Stimulated activated CD8-positive, alpha-beta memory T cell treated with anti-CD3 and anti-CD28 coated beads, Interleukin-2, amount 100 ng/mL, for 1 hour (primary cell): Measurements from ENCODE around the gene ADAMTS8.
"Not testable (repeated sequence)": the region's sequence is repeated elsewhere in the genome, so short reads cannot be mapped to it uniquely, and the experiment has no call there.

Experiments
- DNase-seq, 2 donors: peaks; one replicate each; pipeline ENCODE4 v3.0.0-alpha.2; 2020; ENCODE audit warnings: low read depth in 2 of 2

Gene ADAMTS8

GRCh38 chr11:130438401-130439159, 10.2 kb upstream of the ADAMTS8 start:
- not testable (repeated sequence) for DNase-seq

GRCh38 chr11:130437848-130438247, 9.4 kb upstream of the ADAMTS8 start:
- DNase-seq, result no peak

GRCh38 chr11:130436171-130436570, 7.8 kb upstream of the ADAMTS8 start:
- no peak for DNase-seq

- no peak for DNase-seq
Measured at GRCh38 chr11:130435671-130436070, 7.3 kb upstream of the ADAMTS8 start.

GRCh38 chr11:130434521-130435223, 6.3 kb upstream of the ADAMTS8 start:
- peak; percentile 22 to 51 for DNase-seq

- no peak for DNase-seq
Measured at GRCh38 chr11:130433357-130433756, 4.9 kb upstream of the ADAMTS8 start.

- DNase-seq, result no peak
Measured at GRCh38 chr11:130431801-130432200, 3.4 kb upstream of the ADAMTS8 start.

- DNase-seq, result peak; percentile 19 to 34
Measured at GRCh38 chr11:130431331-130431773, 2.9 kb upstream of the ADAMTS8 start.

- DNase-seq, result no peak
Measured at GRCh38 chr11:130429983-130430382, 1.6 kb upstream of the ADAMTS8 start.

- no peak for DNase-seq
Measured at GRCh38 chr11:130429120-130429681, 792 bp upstream of the ADAMTS8 start.

- no peak for DNase-seq
Measured at GRCh38 chr11:130427581-130428315, 661 bp downstream of the ADAMTS8 start.

- no peak for DNase-seq
Measured at GRCh38 chr11:130426837-130427341, 1.5 kb downstream of the ADAMTS8 start.

GRCh38 chr11:130426223-130426836, 2.1 kb downstream of the ADAMTS8 start:
- DNase-seq, result no peak

- no peak for DNase-seq
Measured at GRCh38 chr11:130425156-130425555, 3.3 kb downstream of the ADAMTS8 start.

- no peak for DNase-seq
Measured at GRCh38 chr11:130424613-130425140, 3.7 kb downstream of the ADAMTS8 start.

- DNase-seq, result no peak
Measured at GRCh38 chr11:130423541-130424142, 4.8 kb downstream of the ADAMTS8 start.

GRCh38 chr11:130422251-130422995, 6.0 kb downstream of the ADAMTS8 start:
- no peak for DNase-seq

- no peak for DNase-seq
Measured at GRCh38 chr11:130421697-130422096, 6.7 kb downstream of the ADAMTS8 start.

- DNase-seq, result no peak
Measured at GRCh38 chr11:130421199-130421585, 7.2 kb downstream of the ADAMTS8 start.
